Gastrocnemius medialis (tissue), 4 donors: ENCODE data around the gene PLGLB2.
"Not testable (repeated sequence)": the region's sequence is repeated elsewhere in the genome, so short reads cannot be mapped to it uniquely, and the experiment has no call there.

Experiments
- CTCF ChIP-seq, 5 experiments: fragments of 450-650 bp in 3 of 5; fragments of 200-600 bp in 2 of 5; sonication (generic) in 2 of 5; IDR thresholded peaks in 4 of 5; conservative IDR thresholded peaks in 1 of 5; 1 replicate in 4 of 5; 2 replicates in 1 of 5; pipeline ENCODE4 v1.5.1; 2016 to 2019; ENCODE audit warnings: antibody characterized with exemption in 5 of 5, mild to moderate bottlenecking in 3 of 5, moderate library complexity in 3 of 5
- POLR2A ChIP-seq, 2 donors: fragments of 450-650 bp; IDR thresholded peaks; one replicate each; pipeline ENCODE4 v1.6.1; 2017; ENCODE audit warnings: antibody characterized with exemption in 2 of 2, mild to moderate bottlenecking in 2 of 2, moderate library complexity in 2 of 2

GRCh38 chr2:87748524-87748923 lies 637 bp downstream of the PLGLB2 start:
- not testable (repeated sequence) for TF ChIP-seq CTCF (IDR thresholded peaks at IDR 0.05 in 4 of 5, conservative IDR thresholded peaks at IDR 0.05 in 1 of 5); POLR2A (IDR thresholded peaks at IDR 0.05)
